ENCODE results near the gene RAB11FIP3. TPM values are rescaled to one million over a fixed set of nuclear protein-coding genes. Genes with fewer than 3 reads are reported as not detected.

RAB11FIP3 gene
- total and polyA plus RNA-seq, 2 of the 13 experiments (the other 11 are each of a cell fraction or from before 2014, with no cell fraction given) = 34.3 to 57.6 TPM

DNA sequence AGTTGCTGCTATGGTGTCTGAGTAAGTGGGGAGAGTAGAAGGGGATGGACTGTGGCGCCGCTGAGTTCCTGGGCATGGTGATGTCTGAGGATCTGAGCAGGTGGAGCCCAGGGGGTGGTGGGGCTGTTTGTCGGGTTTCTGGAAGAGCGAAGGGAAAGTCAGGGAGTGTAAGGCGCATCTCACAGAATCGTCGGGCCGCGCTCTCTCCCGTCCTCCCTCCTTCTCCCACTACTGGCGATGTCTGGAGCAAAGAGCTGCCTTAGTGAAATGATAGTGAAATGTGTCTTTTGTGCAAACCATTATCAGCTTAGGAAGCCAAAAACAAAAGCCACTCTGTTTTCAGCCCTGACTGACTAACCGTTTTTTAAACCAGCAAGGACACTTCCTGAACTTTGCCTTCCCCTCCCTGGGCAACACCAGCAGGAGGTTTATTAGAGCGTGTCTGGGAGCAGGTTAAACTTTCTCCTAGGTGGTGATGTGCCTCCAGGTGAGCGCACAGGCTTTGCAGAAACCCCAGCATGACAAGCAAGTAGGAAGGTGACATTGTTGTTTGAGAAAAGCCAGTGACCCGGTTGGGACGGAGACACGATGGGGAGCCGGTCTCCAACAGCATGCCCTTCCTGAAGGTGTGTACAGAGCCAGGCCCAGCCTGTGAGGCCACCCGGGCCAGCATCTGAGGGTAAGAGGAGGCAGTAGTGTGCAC is 49.1 kb downstream of the RAB11FIP3 start (continued):
- TF ChIP-seq HCFC1 (IDR thresholded peaks at IDR 0.05; ENCODE audit: low read depth, low read length) (no peak), ZNF891 (CRISPR knock-in tag; IDR thresholded peaks at IDR 0.05) (no peak), SOX13 (IDR thresholded peaks at IDR 0.05) (no peak), SOX13 (CRISPR knock-in tag; conservative IDR thresholded peaks at IDR 0.05 in 1 of 2, IDR thresholded peaks at IDR 0.05 in 1 of 2) (peak in 1 of 2 experiments; percentile 76; a peak in 2 of 4 replicates), ZNF792 (CRISPR knock-in tag; IDR thresholded peaks at IDR 0.05) (peak; percentile 30; the same call in 1 of the 2 replicates), TBX3 (IDR thresholded peaks at IDR 0.05; ENCODE audit: borderline replicate concordance) (no peak), EP300 (IDR thresholded peaks at IDR 0.05; ENCODE audit: low read depth in 2 of 2, low read length in 2 of 2) (peak in 1 of 2 experiments; percentile 70; a peak in 2 of 4 replicates), EP300 (CRISPR knock-in tag; IDR thresholded peaks at IDR 0.05; ENCODE audit: borderline replicate concordance) (no peak; the same call in none of the 2 replicates), JDP2 (CRISPR knock-in tag; IDR thresholded peaks at IDR 0.05; ENCODE audit: borderline replicate concordance) (no peak), MED1 (CRISPR knock-in tag; IDR thresholded peaks at IDR 0.05) (peak; percentile 73), HNF4G (IDR thresholded peaks at IDR 0.05; ENCODE audit: borderline replicate concordance, low read depth, low read length) (peak; percentile 66; the same call in 1 of the 2 replicates), HNF4G (CRISPR knock-in tag; IDR thresholded peaks at IDR 0.05; ENCODE audit: borderline replicate concordance, low read depth) (peak; percentile 27; the same call in 1 of the 2 replicates), ARID2 (CRISPR knock-in tag; IDR thresholded peaks at IDR 0.05; ENCODE audit: borderline replicate concordance) (no peak), ZNF451 (CRISPR knock-in tag; IDR thresholded peaks at IDR 0.05) (no peak), ZNF121 (CRISPR knock-in tag; IDR thresholded peaks at IDR 0.05) (peak; percentile 20; the same call in 1 of the 2 replicates), MEIS1 (CRISPR knock-in tag; IDR thresholded peaks at IDR 0.05; ENCODE audit: borderline replicate concordance) (no peak), ZNF777 (CRISPR knock-in tag; IDR thresholded peaks at IDR 0.05) (no peak), NONO (IDR thresholded peaks at IDR 0.05) (no peak), NONO (CRISPR knock-in tag; conservative IDR thresholded peaks at IDR 0.05) (peak; percentile 79), MXD3 (CRISPR knock-in tag; IDR thresholded peaks at IDR 0.05) (no peak), MNT (IDR thresholded peaks at IDR 0.05) (no peak), ZNF549 (CRISPR knock-in tag; IDR thresholded peaks at IDR 0.05) (no peak), ZNF790 (CRISPR knock-in tag; IDR thresholded peaks at IDR 0.05; ENCODE audit: borderline replicate concordance) (no peak), KLF15 (CRISPR knock-in tag; IDR thresholded peaks at IDR 0.05; ENCODE audit: borderline replicate concordance) (no peak)
- TF ChIP-seq, protein P1, sequence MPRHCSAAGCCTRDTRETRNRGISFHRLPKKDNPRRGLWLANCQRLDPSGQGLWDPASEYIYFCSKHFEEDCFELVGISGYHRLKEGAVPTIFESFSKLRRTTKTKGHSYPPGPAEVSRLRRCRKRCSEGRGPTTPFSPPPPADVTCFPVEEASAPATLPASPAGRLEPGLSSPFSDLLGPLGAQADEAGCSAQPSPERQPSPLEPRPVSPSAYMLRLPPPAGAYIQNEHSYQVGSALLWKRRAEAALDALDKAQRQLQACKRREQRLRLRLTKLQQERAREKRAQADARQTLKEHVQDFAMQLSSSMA (CRISPR knock-in tag; IDR thresholded peaks at IDR 0.05) = no peak
- TF ChIP-seq, protein P2, sequence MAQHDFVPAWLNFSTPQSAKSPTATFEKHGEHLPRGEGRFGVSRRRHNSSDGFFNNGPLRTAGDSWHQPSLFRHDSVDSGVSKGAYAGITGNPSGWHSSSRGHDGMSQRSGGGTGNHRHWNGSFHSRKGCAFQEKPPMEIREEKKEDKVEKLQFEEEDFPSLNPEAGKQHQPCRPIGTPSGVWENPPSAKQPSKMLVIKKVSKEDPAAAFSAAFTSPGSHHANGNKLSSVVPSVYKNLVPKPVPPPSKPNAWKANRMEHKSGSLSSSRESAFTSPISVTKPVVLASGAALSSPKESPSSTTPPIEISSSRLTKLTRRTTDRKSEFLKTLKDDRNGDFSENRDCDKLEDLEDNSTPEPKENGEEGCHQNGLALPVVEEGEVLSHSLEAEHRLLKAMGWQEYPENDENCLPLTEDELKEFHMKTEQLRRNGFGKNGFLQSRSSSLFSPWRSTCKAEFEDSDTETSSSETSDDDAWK (CRISPR knock-in tag; IDR thresholded peaks at IDR 0.05) = no peak
- TF ChIP-seq, protein P3, sequence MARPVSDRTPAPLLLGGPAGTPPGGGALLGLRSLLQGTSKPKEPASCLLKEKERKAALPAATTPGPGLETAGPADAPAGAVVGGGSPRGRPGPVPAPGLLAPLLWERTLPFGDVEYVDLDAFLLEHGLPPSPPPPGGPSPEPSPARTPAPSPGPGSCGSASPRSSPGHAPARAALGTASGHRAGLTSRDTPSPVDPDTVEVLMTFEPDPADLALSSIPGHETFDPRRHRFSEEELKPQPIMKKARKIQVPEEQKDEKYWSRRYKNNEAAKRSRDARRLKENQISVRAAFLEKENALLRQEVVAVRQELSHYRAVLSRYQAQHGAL (CRISPR knock-in tag; IDR thresholded peaks at IDR 0.05; ENCODE audit: not compliant biosample characterization) = no peak
